ENCODE results near the gene GLOD4.
A peak's percentile ranks its signal among the peaks of the same experiment; 100 is the strongest.

Gene GLOD4

DNA sequence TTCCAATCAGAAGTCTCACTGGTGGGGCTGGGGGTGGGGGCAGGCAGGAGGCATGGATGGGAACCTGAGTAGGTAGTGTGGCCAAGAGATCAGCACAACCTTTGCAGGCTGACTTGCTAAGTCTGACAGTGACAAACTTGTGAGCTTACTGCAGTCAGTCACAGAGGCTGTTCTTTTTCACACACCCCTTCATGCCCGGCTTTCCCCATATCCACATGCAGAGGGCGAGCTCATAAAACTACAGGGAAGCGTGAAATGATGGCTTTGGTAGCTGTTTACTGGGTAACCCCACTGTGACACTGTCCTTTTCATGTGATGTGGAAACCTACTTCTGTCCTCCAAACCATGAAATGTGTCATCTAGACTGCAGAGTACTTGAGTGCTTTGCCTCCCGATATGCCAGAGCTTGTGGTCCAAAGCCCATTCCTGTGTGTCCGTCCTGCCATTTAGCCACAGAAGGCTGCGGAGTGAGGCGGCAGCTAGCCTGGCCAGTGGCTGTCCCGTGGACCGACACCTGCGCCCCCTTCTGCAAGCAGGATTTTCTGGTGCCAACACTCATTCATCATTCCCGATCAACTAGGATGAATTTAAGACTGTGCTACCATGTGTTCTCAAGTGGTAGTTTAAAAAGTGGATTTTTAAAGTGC is 39.8 kb downstream of the GLOD4 start:
- Mint-ChIP-seq H3K36me3 (peaks cover 4% of the 10 kb centered on the region), H3K4me3 (no peak overlapping the region), H3K27ac (no peak overlapping the region), H3K9me3 (no peaks in the 10 kb centered on the region), H3K27me3 (no peaks in the 10 kb centered on the region), H3K4me1 (peaks cover 26% of the 10 kb centered on the region)

DNA sequence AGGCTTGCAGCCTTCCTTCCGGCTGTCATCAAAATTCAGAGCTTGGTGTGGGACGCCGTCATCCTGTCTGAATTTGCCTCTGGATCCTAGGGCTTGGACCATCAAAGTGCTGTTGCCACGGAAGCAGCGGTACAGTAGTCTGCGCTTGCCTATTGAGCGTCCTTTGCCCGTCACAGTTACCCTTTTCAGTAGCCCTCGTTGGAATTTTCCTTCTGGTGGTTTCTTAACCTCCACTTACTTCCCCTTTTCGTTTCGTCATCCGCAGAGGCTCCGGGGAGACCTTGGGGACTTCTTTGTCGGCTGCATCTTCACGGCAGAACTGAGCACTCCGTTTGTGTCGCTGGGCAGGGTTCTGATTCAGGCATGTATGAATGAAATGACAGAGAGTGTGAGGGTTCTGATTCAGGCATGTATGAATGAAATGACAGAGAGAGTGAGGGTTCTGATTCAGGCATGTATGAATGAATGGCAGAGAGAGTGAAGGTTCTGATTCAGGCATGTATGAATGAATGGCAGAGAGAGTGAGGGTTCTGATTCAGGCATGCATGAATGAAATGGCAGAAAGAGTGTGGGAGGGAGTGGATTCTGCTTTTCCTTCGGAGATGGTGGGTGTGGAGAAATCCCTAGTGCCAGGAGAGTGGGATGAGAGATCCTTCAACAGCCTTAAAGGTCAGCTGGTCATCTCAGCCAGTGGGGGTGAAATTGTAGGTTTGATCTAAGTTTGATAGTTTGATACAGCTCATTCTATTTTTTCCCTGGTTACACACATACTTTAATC is 41.7 kb downstream of the GLOD4 start:
- no peak overlapping the region for H3K27ac Mint-ChIP-seq
- peaks cover 1% of the 10 kb centered on the region for H3K36me3 Mint-ChIP-seq
- H3K9me3 Mint-ChIP-seq = no peaks in the 10 kb centered on the region
- peak overlapping the region; percentile 17 for H3K4me3 Mint-ChIP-seq
- H3K27me3 Mint-ChIP-seq = no peaks in the 10 kb centered on the region
- H3K4me1 Mint-ChIP-seq = peaks cover 26% of the 10 kb centered on the region

DNA sequence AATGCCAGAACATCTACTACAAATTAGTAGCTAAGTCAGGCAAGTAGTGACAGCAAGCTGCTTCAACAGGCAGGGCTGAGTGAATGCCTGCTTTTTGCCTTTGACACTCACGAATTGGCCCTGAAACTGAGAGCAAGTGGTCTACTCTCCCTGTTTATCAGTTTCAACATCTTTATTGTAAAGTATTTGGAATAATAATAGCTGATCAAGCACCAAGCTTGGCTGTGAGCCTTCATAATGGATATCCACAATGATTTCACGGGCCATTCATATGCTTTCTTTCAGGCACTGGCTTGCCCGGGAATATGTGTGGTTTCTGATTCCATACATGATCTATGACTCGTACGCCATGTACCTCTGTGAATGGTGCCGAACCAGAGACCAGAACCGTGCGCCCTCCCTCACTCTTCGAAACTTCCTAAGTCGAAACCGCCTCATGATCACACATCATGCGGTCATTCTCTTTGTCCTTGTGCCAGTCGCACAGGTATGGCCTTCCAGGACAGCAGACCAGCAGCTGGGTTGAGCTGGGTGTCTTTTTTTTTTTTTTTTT is 44.4 kb downstream of the GLOD4 start:
- H3K27ac Mint-ChIP-seq = no peak overlapping the region
- H3K36me3 Mint-ChIP-seq = no peaks in the 10 kb centered on the region
- no peaks in the 10 kb centered on the region for H3K27me3 Mint-ChIP-seq
- H3K4me1 Mint-ChIP-seq = peaks cover 12% of the 10 kb centered on the region
- no peaks in the 10 kb centered on the region for H3K9me3 Mint-ChIP-seq
- no peak overlapping the region for H3K4me3 Mint-ChIP-seq

DNA sequence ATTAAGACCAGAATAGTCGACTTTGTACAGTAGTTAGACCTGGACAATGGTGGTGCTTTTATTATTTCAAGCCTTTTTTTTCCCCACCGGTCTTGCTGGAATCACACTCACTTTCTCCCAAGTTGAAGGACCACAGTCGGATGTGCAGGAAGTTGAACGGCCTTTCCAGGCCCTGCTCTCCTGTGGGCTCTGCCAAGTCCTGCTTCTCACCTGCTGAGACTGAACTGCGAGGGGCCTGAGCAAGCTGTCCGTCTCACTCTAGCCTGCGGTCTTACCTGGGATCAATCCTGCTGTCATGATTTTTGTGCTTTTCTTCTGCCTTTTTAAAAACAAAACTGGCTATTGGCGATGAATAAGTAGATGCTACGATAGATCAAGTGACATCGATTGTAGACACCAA is 48.3 kb downstream of the GLOD4 start:
- H3K4me1 Mint-ChIP-seq = no peaks in the 10 kb centered on the region
- H3K27me3 Mint-ChIP-seq = peaks cover 2% of the 10 kb centered on the region
- peak overlapping the region; percentile 4 for H3K27ac Mint-ChIP-seq
- H3K36me3 Mint-ChIP-seq = no peaks in the 10 kb centered on the region
- H3K9me3 Mint-ChIP-seq = no peaks in the 10 kb centered on the region
- H3K4me3 Mint-ChIP-seq = peak overlapping the region; percentile 83

DNA sequence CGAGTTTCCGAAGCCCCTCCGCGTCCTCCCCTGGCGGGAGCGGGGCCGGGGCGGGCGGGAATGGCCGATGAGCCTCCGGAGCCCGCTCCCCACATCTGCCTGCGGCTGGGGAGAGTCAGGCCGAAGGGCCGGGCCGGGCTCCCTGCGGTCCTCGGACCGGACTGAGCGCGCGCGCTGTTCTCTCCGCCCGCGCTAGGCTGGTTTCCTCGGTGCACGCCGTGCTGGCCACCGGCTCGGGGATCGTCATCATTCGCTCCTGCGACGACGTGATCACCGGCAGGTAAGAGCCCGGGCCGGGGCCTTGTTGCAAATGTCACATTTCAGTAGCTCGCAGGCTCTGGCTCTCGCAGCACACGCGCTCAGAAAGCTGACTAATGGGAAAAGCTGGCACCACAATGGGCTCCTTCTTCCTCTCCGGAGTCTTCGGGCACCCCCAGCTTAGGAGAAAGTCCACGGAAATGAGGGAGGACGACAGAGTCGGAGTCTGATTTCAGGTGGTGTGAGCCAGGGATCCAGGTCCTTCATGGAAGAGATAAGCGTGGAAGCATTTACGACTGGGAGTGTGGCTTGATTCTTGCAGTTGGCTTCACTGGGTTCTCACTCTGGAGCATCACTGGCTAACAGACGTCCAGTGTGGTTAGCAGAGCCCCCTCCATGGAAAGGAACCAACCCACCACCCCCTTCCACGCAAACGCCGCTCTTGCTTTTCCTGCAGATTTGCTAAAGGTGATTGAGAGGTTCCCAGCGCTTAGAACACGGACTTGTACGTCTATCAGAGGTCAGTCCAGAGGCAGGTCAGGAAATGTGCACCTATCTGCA is 49.0 kb downstream of the GLOD4 start:
- H3K9me3 Mint-ChIP-seq = no peaks in the 10 kb centered on the region
- peak overlapping the region; percentile 83 for H3K4me3 Mint-ChIP-seq
- peaks cover 2% of the 10 kb centered on the region for H3K27me3 Mint-ChIP-seq
- H3K4me1 Mint-ChIP-seq = no peaks in the 10 kb centered on the region
- H3K36me3 Mint-ChIP-seq = no peaks in the 10 kb centered on the region
- H3K27ac Mint-ChIP-seq = peak overlapping the region; percentile 86

DNA sequence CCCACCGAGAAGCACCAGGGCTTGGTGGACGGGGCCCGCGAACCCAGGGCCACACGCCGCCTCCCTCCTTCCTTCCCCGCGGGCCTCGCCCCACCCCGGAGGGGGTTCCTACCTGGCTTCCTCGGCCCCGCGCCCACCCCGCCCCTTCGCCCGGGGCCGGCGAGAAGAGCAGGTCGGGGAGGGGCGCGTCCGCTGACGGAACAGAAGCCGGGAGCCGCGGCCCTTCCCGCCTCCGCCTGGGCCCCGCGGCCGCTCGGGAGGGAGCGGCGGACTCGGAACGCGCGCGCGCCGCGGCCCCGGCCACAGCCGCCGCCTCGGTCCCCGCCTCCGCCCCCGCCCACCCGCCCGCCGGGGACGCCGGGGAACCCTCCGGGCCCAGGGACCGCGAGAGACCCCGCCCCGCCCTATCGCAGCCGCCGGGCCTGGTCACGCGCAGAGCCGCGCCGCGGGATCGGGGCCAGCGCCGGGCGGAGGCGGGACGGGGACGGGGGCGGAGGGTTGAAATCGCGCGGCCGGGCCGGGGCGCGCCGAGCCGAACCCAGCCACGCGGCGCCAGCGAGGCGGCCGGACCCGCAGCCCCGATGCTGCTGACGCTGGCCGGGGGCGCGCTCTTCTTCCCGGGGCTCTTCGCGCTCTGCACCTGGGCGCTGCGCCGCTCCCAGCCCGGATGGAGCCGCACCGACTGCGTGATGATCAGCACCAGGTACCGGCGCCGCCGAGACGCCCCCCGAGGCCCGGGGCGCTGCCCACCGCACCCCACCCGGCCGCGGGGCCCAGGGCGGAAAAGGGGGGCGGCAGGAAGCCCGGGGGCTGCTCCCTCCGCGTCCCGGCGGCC is 49.8 kb downstream of the GLOD4 start, which contains the start of gene TLCD3A:
TSS of gene TLCD3A (plus strand) at position 530 of the 835 bp plus-strand sequence. CDS start at position 582, 52 bp downstream.
- Mint-ChIP-seq H3K27ac (peak within 1 kb of the TSS; percentile 86), H3K4me3 (peak within 1 kb of the TSS; percentile 83), H3K36me3 (no peaks in the 10 kb centered on the region), H3K27me3 (peaks cover 4% of the 10 kb centered on the region), H3K9me3 (no peaks in the 10 kb centered on the region), H3K4me1 (no peaks in the 10 kb centered on the region)

DNA sequence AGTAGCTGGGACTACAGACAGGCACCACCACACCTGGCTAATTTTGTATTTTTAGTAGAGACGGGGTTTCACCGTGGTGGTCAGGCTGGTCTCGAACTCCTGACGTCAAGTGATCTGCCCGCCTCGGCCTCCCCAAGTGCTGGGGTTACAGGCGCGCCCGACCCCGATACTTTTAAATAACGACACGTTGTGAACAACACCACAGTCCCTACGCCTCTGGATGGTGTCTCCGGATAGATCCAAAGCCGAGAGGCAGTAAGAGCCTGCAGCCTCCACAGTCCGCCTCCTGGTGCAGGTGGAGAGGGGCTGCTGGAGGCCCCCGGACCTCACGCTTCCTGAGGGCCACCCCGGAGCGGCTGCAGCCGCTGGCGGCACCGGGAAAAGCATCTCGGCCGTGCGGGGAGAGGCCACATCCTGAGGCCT is 50.4 kb downstream of the GLOD4 start:
- Mint-ChIP-seq H3K36me3 (no peaks in the 10 kb centered on the region), H3K4me1 (no peaks in the 10 kb centered on the region), H3K9me3 (no peaks in the 10 kb centered on the region), H3K4me3 (peak overlapping the region; percentile 60), H3K27me3 (peaks cover 6% of the 10 kb centered on the region), H3K27ac (no peak overlapping the region)

DNA sequence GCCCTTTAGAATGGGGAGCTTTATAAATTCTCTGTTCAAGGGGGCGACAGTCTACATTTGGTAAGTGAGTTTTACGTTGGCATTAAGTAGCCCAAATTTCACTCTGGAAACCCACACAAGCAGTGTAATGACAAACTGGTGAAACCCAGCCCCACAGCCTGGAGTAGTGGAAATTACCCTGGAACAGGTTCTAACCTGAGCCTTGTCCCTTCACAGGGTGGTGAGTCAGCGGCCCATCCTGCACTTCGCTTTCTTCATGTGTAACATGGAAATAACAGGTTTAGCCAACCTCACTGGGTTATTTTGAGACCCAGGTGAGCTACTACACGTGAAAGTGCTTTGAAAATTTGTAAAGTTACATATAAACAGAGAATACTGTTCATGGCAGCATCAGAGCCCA is 53.2 kb downstream of the GLOD4 start:
- no peaks in the 10 kb centered on the region for H3K36me3 Mint-ChIP-seq
- no peaks in the 10 kb centered on the region for H3K4me1 Mint-ChIP-seq
- peaks cover 6% of the 10 kb centered on the region for H3K27me3 Mint-ChIP-seq
- no peak overlapping the region for H3K27ac Mint-ChIP-seq
- H3K9me3 Mint-ChIP-seq = no peaks in the 10 kb centered on the region
- no peak overlapping the region for H3K4me3 Mint-ChIP-seq

DNA sequence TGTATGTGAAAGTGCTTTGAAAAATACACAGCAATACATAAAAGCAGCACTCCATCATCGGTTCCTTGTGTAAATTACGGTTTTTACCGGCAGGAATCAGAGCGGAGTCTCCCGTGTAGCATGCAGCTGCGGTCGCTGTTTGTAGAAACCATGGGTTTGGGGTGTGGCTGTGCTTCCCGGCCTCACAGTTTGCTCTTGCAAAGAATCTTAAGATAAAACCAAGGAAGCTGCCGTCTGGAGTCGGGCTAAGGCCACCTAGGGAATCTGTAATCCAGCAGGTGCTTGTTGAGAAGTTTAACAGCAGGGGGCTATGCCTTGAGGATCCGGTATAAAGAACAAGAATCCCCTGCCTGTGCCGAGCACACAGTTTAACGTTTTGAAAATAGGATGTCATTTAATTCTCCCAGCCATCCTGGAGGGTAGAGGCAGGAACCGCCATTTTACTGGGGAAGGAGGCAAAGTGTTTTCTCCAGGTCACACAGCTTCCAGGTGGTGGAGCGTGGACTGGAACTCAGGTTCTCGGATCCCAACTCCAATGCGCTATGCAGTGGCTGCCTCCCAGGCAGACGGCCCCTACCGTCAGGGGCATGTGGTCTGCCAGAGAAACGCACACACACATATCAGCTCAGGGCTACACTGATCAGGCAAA is 55.7 kb downstream of the GLOD4 start:
- Mint-ChIP-seq H3K4me1 (no peaks in the 10 kb centered on the region), H3K4me3 (no peak overlapping the region), H3K9me3 (no peaks in the 10 kb centered on the region), H3K27ac (no peak overlapping the region), H3K36me3 (no peaks in the 10 kb centered on the region), H3K27me3 (peaks cover 6% of the 10 kb centered on the region)

DNA sequence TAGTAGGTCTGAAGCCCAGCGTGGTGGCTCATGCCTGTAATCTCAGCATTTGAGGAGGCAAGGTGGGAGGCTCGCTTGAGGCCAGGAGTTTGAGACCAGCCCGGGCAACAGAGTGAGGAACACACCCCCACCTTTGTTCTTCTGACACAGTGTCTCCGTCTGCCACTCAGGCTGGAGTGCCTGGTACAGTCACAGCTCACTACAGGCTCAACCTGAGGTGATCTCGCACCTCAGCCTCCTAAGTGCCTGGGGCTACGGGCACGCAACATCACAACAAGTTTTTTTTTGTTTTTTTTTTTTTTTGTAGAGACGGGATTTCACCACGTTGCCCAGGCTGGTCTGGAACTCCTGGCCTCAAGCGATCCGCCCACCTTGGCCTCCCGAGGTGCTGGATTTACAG is 56.3 kb downstream of the GLOD4 start:
- Mint-ChIP-seq H3K4me1 (no peaks in the 10 kb centered on the region), H3K27ac (no peak overlapping the region), H3K27me3 (peaks cover 4% of the 10 kb centered on the region), H3K4me3 (no peak overlapping the region), H3K36me3 (no peaks in the 10 kb centered on the region), H3K9me3 (no peaks in the 10 kb centered on the region)

DNA sequence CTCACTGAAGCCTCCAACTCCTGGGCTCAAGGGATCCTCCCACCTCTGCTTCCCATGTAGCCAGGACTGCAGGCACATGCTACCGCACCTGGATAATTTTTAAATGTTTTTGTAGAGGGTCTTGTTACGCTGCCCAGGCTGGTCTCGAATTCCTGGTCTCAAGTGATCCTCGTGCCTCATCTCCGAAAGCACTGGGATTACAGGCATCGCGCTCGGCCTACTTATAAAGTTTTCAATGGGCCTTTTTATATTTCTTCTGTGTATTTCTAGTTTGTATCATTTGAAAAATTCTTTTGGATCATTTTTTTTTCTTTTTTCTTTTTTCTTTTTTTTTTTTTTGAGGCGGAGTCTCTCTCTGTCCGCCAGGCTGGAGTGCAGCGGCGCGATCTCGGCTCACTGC is 57.0 kb downstream of the GLOD4 start:
- Mint-ChIP-seq H3K4me1 (no peaks in the 10 kb centered on the region), H3K27me3 (peaks cover 4% of the 10 kb centered on the region), H3K36me3 (no peaks in the 10 kb centered on the region), H3K27ac (no peak overlapping the region), H3K4me3 (no peak overlapping the region), H3K9me3 (no peaks in the 10 kb centered on the region)

DNA sequence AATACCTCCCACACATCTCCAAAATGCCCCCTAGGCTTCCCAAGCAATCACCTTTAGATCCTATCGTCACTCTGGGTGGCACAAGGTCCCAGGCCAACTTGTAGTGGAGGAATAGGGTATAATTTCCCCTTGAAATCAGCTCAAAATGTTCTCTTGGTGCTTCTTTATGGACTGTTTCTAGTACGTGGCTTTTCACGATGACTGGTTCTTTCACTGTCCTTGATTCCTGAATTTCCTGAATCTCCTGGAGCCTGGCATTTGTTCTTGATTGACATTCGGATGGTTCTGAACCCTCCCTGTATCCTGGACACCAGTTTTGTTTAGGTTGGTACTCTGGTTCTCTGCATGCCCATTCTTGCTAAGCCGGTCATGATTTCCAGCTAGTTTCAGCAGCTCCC is 60.5 kb downstream of the GLOD4 start:
- no peak overlapping the region for H3K27ac Mint-ChIP-seq
- H3K9me3 Mint-ChIP-seq = no peaks in the 10 kb centered on the region
- peaks cover 6% of the 10 kb centered on the region for H3K4me1 Mint-ChIP-seq
- H3K27me3 Mint-ChIP-seq = no peaks in the 10 kb centered on the region
- H3K36me3 Mint-ChIP-seq = no peaks in the 10 kb centered on the region
- H3K4me3 Mint-ChIP-seq = no peak overlapping the region

DNA sequence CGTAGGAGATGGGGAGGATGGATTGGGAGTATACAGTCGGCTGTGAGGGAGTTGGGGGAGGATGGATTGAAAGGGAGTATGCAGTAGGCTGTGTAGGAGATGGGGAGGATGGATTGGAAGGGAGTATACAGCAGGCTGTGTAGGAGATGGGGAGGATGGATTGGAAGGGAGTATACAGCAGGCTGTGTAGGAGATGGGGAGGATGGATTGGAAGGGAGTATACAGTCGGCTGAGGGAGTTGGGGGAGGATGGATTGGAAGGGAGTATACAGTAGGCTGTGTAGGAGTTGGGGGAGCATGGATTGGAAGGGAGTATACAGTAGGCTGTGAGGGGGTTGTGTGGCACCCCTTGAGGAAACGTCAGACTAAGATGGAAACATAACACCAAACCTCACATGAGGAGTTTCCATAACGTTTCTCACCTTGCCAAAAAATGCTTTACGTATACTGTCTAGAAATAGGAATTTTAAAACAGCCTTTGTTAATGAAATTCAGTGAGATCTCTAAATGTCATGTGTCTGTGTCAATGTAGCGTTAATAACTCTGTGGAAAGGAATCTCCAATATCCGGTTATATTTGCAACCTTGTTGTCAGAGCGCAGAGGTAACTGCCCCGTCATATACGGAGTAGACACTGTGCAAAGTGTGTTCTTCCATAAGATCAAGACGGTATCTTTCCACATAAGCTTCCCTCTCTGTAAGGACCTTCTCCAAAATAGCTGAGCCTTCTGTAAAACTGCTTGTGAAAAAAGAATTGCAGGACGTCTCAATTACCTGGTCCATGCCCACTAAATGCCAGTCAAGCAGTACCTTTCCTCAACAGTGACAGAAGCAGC is 61.2 kb downstream of the GLOD4 start:
- H3K27me3 Mint-ChIP-seq = no peaks in the 10 kb centered on the region
- no peak overlapping the region for H3K4me3 Mint-ChIP-seq
- no peaks in the 10 kb centered on the region for H3K36me3 Mint-ChIP-seq
- peaks cover 6% of the 10 kb centered on the region for H3K4me1 Mint-ChIP-seq
- no peak overlapping the region for H3K27ac Mint-ChIP-seq
- H3K9me3 Mint-ChIP-seq = no peaks in the 10 kb centered on the region

DNA sequence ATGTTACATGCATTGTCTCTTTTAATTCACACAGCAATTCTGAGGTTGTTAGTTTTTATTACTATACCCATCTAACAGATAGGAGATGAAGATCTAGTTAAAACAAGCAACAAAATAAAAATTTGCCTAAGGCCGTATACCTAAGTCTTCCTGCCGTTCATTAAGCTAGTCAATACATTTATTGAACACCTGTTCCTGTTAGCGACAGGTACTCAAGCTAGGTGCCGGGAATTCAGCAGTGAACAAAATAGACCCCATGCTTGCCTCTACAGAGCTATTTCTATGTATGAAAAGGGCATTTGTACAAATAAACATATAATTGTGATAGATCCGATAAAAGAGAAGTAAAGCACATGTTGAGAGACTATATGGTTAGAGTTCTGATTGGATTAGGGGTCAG is 64.0 kb downstream of the GLOD4 start:
- Mint-ChIP-seq H3K4me3 (no peak overlapping the region), H3K4me1 (peaks cover 14% of the 10 kb centered on the region), H3K27ac (no peak overlapping the region), H3K9me3 (no peaks in the 10 kb centered on the region), H3K36me3 (no peaks in the 10 kb centered on the region), H3K27me3 (no peaks in the 10 kb centered on the region)

Data from activated naive CD4-positive, alpha-beta T cell treated with anti-CD3 and anti-CD28 coated beads, Interleukin-2, amount 50 U/mL, for 24 hours (primary cell).